HPDE6-E6E7 (cell line): ENCODE results near the gene LAMC3.

Experiments used
- DNase-seq: peaks from one replicate; pipeline ENCODE4 v3.0.0; 2011; ENCODE audit warnings: missing footprints; ENCODE audit errors: extremely low spot score

The LAMC3 gene

GRCh38 chr9:131008909-131009618 is at the start of gene LAMC3:
TSS of gene LAMC3 (plus strand) at chr9:131009174. CDS start at chr9:131009215, 41 bp downstream.
- no peak for DNase-seq

- no peak for DNase-seq
Observed at GRCh38 chr9:130959809-130960334, 49.1 kb upstream of the LAMC3 start.

- no peak for DNase-seq
Observed at GRCh38 chr9:130960522-130961378, 48.2 kb upstream of the LAMC3 start.

- DNase-seq = no peak
Observed at GRCh38 chr9:130961511-130962300, 47.3 kb upstream of the LAMC3 start.

GRCh38 chr9:130962418-130963316 is 46.3 kb upstream of the LAMC3 start:
- DNase-seq = peak; percentile 99

- DNase-seq = no peak
Observed at GRCh38 chr9:130963337-130963908, 45.6 kb upstream of the LAMC3 start.

GRCh38 chr9:130963916-130964315 is 45.1 kb upstream of the LAMC3 start:
- no peak for DNase-seq

GRCh38 chr9:130965680-130966079 is 43.3 kb upstream of the LAMC3 start:
- no peak for DNase-seq

- no peak for DNase-seq
Observed at GRCh38 chr9:130970052-130970451, 38.9 kb upstream of the LAMC3 start.

- DNase-seq = no peak
Observed at GRCh38 chr9:130970855-130971254, 38.1 kb upstream of the LAMC3 start.

GRCh38 chr9:130971294-130971849 is 37.6 kb upstream of the LAMC3 start:
- DNase-seq = no peak

- no peak for DNase-seq
Observed at GRCh38 chr9:130972277-130972956, 36.6 kb upstream of the LAMC3 start.

- no peak for DNase-seq
Observed at GRCh38 chr9:130972957-130973685, 35.9 kb upstream of the LAMC3 start.

- DNase-seq = no peak
Observed at GRCh38 chr9:130973686-130974281, 35.2 kb upstream of the LAMC3 start.

GRCh38 chr9:130974697-130975096 is 34.3 kb upstream of the LAMC3 start:
- no peak for DNase-seq

- DNase-seq = no peak
Observed at GRCh38 chr9:130975156-130975555, 33.8 kb upstream of the LAMC3 start.

GRCh38 chr9:130975932-130976841 is 32.8 kb upstream of the LAMC3 start:
- DNase-seq = no peak
